ENCODE results near the gene KCNIP4. TPM values are rescaled to one million over a fixed set of nuclear protein-coding genes. Genes with fewer than 3 reads are reported as not detected.

Gene KCNIP4
- total and polyA plus RNA-seq, 2 donors (not counting 1 experiment from before 2014, with no cell fraction given): not detected

- no peaks in the 10 kb centered on the region for H3K27me3 Mint-ChIP-seq
- H3K4me2 ChIP-seq (replicated peaks; ENCODE audit: low read depth, low read length, poor library complexity, severe bottlenecking): no peak overlapping the region
- TF ChIP-seq CTCF (IDR thresholded peaks at IDR 0.05) (no peak), EZH2 (IDR thresholded peaks at IDR 0.05; ENCODE audit: borderline replicate concordance, insufficient read depth, low read depth, low read length, poor library complexity, severe bottlenecking) (no peak)
- H3K9me3 Mint-ChIP-seq (ENCODE audit: insufficient read depth): peaks cover 8% of the 10 kb centered on the region
- H3K9ac ChIP-seq (ENCODE audit: low read length): no peak overlapping the region
- H3K36me3 ChIP-seq (replicated peaks in 1 of 2; ENCODE audit: control extremely low read depth in 1 of 2, control insufficient read depth in 1 of 2, extremely low read depth in 1 of 2, insufficient read depth in 2 of 2, low read length in 1 of 2): no peaks in the 10 kb centered on the region
- H3K4me1 ChIP-seq (ENCODE audit: control insufficient read depth in 2 of 2, insufficient read depth in 2 of 2, low read length in 2 of 2): no peaks in the 10 kb centered on the region
- H3K4me1 Mint-ChIP-seq: no peaks in the 10 kb centered on the region
- H4K20me1 ChIP-seq (ENCODE audit: control insufficient read depth, insufficient read depth, low read length, poor library complexity, severe bottlenecking): no peaks in the 10 kb centered on the region
- H3K27me3 ChIP-seq (replicated peaks in 1 of 4; ENCODE audit: control extremely low read depth in 1 of 4, control insufficient read depth in 3 of 4, insufficient read depth in 4 of 4, low read length in 3 of 4): no peaks in the 10 kb centered on the region
- no peaks in the 10 kb centered on the region for H3K79me2 ChIP-seq (ENCODE audit: control insufficient read depth, insufficient read depth, low read length)
- no peak overlapping the region for H3K27ac Mint-ChIP-seq
- no peak overlapping the region for H3K4me3 ChIP-seq (ENCODE audit: control extremely low read depth in 1 of 5, extremely low read depth in 1 of 5, insufficient read depth in 1 of 5, low read depth in 2 of 5, low read length in 4 of 5)
- ATAC-seq (ENCODE audit: low read depth): no peak
- H2AFZ ChIP-seq (ENCODE audit: insufficient read depth, low read depth, low read length, poor library complexity, severe bottlenecking): no peak overlapping the region
- POLR2A ChIA-PET: no interaction called here
- no CpG with 5 or more reads among the region's 1 CpG for WGBS (ENCODE audit: insufficient coverage)
- intact Hi-C loops (cut with micrococcal nuclease): no loop called here
- H3K27ac ChIP-seq (ENCODE audit: low read length in 2 of 2): no peak overlapping the region
- H3K4me3 Mint-ChIP-seq: no peak overlapping the region
- no peak for DNase-seq
- peaks cover 0 to 1% (median 0%) of the 10 kb centered on the region in 3 donors for H3K9me3 ChIP-seq (ENCODE audit: control extremely low read depth in 1 of 3, control insufficient read depth in 2 of 3, insufficient read depth in 1 of 3, low read length in 2 of 3)
- CTCF ChIA-PET: no interaction called here
Observed at GRCh38 chr4:21347142-21347541, 601.4 kb downstream of the KCNIP4 start.

- H3K36me3 ChIP-seq (replicated peaks in 1 of 2; ENCODE audit: control extremely low read depth in 1 of 2, control insufficient read depth in 1 of 2, extremely low read depth in 1 of 2, insufficient read depth in 2 of 2, low read length in 1 of 2): no peaks in the 10 kb centered on the region
- Mint-ChIP-seq H3K27ac (no peak overlapping the region), H3K4me3 (no peak overlapping the region), H3K4me1 (no peaks in the 10 kb centered on the region), H3K27me3 (no peaks in the 10 kb centered on the region), H3K9me3 (ENCODE audit: insufficient read depth) (peaks cover 11% of the 10 kb centered on the region)
- CTCF ChIA-PET: no interaction called here
- no peaks in the 10 kb centered on the region for H3K9me3 ChIP-seq (ENCODE audit: control extremely low read depth in 1 of 3, control insufficient read depth in 2 of 3, insufficient read depth in 1 of 3, low read length in 2 of 3)
- intact Hi-C loops (cut with micrococcal nuclease): no loop called here
- no peak for ATAC-seq (ENCODE audit: low read depth)
- H3K79me2 ChIP-seq (ENCODE audit: control insufficient read depth, insufficient read depth, low read length): no peaks in the 10 kb centered on the region
- no peaks in the 10 kb centered on the region for H4K20me1 ChIP-seq (ENCODE audit: control insufficient read depth, insufficient read depth, low read length, poor library complexity, severe bottlenecking)
- no peak overlapping the region for H3K27ac ChIP-seq (ENCODE audit: low read length in 2 of 2)
- no peak overlapping the region for H3K4me3 ChIP-seq (ENCODE audit: control extremely low read depth in 1 of 5, extremely low read depth in 1 of 5, insufficient read depth in 1 of 5, low read depth in 2 of 5, low read length in 4 of 5)
- POLR2A ChIA-PET: no interaction called here
- no peaks in the 10 kb centered on the region for H3K27me3 ChIP-seq (replicated peaks in 1 of 4; ENCODE audit: control extremely low read depth in 1 of 4, control insufficient read depth in 3 of 4, insufficient read depth in 4 of 4, low read length in 3 of 4)
- no peak overlapping the region for H3K4me2 ChIP-seq (replicated peaks; ENCODE audit: low read depth, low read length, poor library complexity, severe bottlenecking)
- WGBS (ENCODE audit: insufficient coverage): 92% methylated on average over 2 of the region's 3 CpGs
- no peak overlapping the region for H2AFZ ChIP-seq (ENCODE audit: insufficient read depth, low read depth, low read length, poor library complexity, severe bottlenecking)
- H3K4me1 ChIP-seq (ENCODE audit: control insufficient read depth in 2 of 2, insufficient read depth in 2 of 2, low read length in 2 of 2): no peaks in the 10 kb centered on the region
- no peak for DNase-seq
- no peak overlapping the region for H3K9ac ChIP-seq (ENCODE audit: low read length)
- TF ChIP-seq EZH2 (IDR thresholded peaks at IDR 0.05; ENCODE audit: borderline replicate concordance, insufficient read depth, low read depth, low read length, poor library complexity, severe bottlenecking): no peak
Observed at GRCh38 chr4:21327976-21328700, 620.4 kb downstream of the KCNIP4 start.
